Nephron progenitor cell (in vitro differentiated cells): Measurements from ENCODE around the gene TTC21A.

Experiments used
- DNase-seq: peaks from one replicate; pipeline ENCODE4 v3.0.0; 2021
- H3K27ac Mint-ChIP-seq: 2 replicates; pipeline ENCODE4 v1.8.0; 2021; ENCODE audit warnings: mild to moderate bottlenecking, moderate library complexity, mixed read lengths
- H3K27me3 Mint-ChIP-seq: 2 replicates; pipeline ENCODE4 v1.8.0; 2021; ENCODE audit warnings: mild to moderate bottlenecking, low read depth, mixed read lengths; ENCODE audit not compliant: poor library complexity
- H3K36me3 Mint-ChIP-seq: 2 replicates; pipeline ENCODE4 v1.8.0; 2021; ENCODE audit warnings: low read depth, mixed read lengths
- H3K4me1 Mint-ChIP-seq: 2 replicates; pipeline ENCODE4 v1.8.0; 2021; ENCODE audit warnings: mixed read lengths
- H3K4me3 Mint-ChIP-seq: 2 replicates; pipeline ENCODE4 v1.8.0; 2021; ENCODE audit warnings: mild to moderate bottlenecking, moderate library complexity, mixed read lengths
- H3K9me3 Mint-ChIP-seq: 2 replicates; pipeline ENCODE4 v1.8.0; 2021; ENCODE audit warnings: mild to moderate bottlenecking, moderate library complexity, mixed read lengths
- TF ChIP-seq, protein P1 (sequence below): fragments of 200-600 bp; sonication (generic); IDR thresholded peaks from 2 replicates; pipeline ENCODE4 v1.5.0; 2021; ENCODE audit warnings: antibody characterized with exemption

The TTC21A gene

DNA sequence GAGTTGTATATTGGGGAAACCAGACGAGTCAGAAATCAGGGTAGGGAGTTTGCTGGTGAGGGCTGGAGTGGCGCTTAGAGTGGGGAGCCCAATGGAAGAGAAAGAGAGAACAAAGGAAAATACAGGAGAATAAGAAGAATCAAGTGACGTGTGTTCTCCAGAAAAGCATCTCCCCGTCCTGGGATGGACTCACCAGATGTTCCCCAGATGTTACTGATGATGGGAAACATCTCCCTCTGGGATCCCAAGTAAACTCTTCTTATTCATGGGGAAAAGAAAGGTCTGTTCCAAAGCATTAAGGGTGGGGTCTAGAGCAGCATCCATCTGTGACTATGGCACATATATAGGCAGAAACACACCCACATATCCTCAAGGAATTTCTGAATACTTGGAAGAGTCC lies 48.9 kb downstream of the TTC21A start:
- Mint-ChIP-seq H3K36me3 (no peaks in the 10 kb centered on the region), H3K27ac (peak overlapping the region; percentile 40), H3K4me3 (no peak overlapping the region), H3K9me3 (no peaks in the 10 kb centered on the region), H3K27me3 (peaks cover 13% of the 10 kb centered on the region), H3K4me1 (peaks cover 49% of the 10 kb centered on the region)
- TF ChIP-seq, protein P1, sequence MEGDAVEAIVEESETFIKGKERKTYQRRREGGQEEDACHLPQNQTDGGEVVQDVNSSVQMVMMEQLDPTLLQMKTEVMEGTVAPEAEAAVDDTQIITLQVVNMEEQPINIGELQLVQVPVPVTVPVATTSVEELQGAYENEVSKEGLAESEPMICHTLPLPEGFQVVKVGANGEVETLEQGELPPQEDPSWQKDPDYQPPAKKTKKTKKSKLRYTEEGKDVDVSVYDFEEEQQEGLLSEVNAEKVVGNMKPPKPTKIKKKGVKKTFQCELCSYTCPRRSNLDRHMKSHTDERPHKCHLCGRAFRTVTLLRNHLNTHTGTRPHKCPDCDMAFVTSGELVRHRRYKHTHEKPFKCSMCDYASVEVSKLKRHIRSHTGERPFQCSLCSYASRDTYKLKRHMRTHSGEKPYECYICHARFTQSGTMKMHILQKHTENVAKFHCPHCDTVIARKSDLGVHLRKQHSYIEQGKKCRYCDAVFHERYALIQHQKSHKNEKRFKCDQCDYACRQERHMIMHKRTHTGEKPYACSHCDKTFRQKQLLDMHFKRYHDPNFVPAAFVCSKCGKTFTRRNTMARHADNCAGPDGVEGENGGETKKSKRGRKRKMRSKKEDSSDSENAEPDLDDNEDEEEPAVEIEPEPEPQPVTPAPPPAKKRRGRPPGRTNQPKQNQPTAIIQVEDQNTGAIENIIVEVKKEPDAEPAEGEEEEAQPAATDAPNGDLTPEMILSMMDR: no peak
- DNase-seq: no peak

- Mint-ChIP-seq H3K27ac (no peak overlapping the region), H3K36me3 (no peaks in the 10 kb centered on the region), H3K9me3 (no peaks in the 10 kb centered on the region), H3K4me3 (no peak overlapping the region), H3K4me1 (peaks cover 40% of the 10 kb centered on the region), H3K27me3 (peaks cover 13% of the 10 kb centered on the region)
- TF ChIP-seq, protein P1: no peak
- DNase-seq: no peak
Observed at GRCh38 chr3:39157359-39157758, 49.9 kb downstream of the TTC21A start.

DNA sequence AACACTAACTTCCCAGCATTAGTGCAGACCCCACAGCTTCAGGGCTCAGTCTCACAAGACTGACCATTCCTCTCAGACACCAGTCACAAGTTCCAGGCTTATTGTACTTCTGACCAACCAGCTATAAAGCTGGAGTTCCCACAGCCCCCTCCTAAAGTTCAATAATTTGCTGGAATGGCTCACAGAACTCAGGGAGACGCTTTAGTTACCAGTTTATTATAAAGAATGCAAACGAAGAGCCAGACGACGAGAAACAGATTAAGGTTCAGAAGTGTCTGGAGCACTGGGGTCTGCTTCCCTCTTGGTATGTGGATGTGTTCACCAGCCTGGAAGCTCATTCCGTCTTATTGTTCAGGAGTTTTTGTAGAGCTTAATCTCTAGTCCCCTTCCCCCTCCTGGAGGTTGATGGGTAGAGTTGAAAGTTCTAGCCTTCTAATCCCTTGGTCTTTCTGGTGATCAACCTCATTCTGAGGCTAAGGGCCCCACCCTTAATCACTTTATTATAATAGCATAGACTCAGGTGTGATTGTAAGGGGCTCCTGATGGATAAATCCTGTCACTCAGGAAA lies 50.8 kb downstream of the TTC21A start:
- H3K9me3 Mint-ChIP-seq: peaks cover 6% of the 10 kb centered on the region
- no peak overlapping the region for H3K4me3 Mint-ChIP-seq
- peaks cover 13% of the 10 kb centered on the region for H3K27me3 Mint-ChIP-seq
- peaks cover 36% of the 10 kb centered on the region for H3K4me1 Mint-ChIP-seq
- no peak for DNase-seq
- TF ChIP-seq, protein P1: no peak
- H3K36me3 Mint-ChIP-seq: peaks cover 6% of the 10 kb centered on the region
- H3K27ac Mint-ChIP-seq: no peak overlapping the region

DNA sequence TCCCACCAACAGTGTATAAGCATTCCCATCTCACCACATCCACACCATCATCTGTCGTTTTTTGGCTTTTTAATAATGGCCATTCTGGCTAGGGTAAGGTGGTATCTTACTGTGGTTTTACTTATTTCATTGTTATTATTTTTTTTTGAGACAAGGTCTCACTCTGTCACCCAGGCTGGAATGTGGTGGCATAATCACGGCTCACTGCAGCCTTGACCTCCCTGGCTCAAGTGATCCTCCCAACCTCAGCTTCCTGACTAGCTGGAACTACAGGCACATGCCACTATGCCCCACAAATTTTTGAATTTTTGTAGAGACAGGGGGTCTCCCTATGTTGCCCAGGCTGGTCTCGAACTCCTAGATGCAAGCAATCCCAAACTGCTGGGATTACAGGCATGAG lies 56.9 kb downstream of the TTC21A start:
- Mint-ChIP-seq H3K36me3 (peaks cover 8% of the 10 kb centered on the region), H3K27me3 (no peaks in the 10 kb centered on the region), H3K4me3 (no peak overlapping the region), H3K9me3 (peaks cover 13% of the 10 kb centered on the region), H3K4me1 (peaks cover 7% of the 10 kb centered on the region), H3K27ac (no peak overlapping the region)
- TF ChIP-seq, protein P1: no peak
- no peak for DNase-seq

DNA sequence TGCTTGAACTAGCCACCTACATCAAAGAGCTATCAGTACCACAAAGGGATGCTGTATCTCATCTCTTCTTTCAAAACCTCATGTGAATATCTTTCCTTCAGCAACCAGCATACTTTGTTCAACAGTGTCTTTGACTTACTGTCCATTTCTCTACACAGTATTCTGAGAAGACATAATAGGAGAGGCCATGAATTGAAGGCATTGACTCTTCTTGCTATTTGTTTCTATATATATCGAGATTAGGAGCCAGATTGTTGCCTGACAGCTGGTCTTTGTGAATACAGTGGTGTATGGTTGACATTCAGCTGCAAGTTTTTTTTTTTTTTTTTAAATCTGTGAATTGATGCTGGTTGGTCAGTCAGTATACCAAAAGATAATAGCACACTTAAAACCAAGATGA lies 58.0 kb downstream of the TTC21A start:
- Mint-ChIP-seq H3K36me3 (peaks cover 8% of the 10 kb centered on the region), H3K27me3 (no peaks in the 10 kb centered on the region), H3K4me3 (no peak overlapping the region), H3K9me3 (peaks cover 13% of the 10 kb centered on the region), H3K4me1 (peaks cover 7% of the 10 kb centered on the region), H3K27ac (no peak overlapping the region)
- DNase-seq: no peak
- TF ChIP-seq, protein P1: no peak

DNA sequence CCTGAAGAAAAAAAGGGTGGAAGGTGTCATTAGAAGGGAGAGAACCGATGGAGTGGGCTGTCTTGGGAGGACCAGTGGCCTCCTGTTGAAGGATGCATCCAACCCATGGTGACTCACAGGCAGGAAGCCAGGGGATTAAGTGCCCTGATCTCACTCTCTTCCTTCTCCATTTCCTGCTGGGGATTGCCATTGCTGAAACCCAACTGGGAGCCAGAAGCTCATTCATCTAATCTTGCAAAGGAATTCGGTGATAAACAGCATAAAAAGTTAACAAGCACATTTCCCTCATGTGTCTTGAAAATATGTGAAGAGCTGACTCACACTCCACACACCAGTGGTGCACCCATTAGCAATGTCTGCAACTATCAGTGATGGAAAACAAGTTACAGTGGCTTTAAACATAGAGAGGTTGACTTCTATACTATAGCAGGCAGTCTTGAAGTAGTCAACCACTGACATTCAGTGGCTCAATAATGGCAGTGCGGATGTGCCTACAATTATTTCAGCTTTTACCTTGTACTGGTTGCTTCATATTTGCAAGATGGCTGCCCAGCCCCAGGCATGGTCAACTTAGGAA lies 58.7 kb downstream of the TTC21A start:
- no peaks in the 10 kb centered on the region for H3K27me3 Mint-ChIP-seq
- peaks cover 7% of the 10 kb centered on the region for H3K4me1 Mint-ChIP-seq
- no peak for DNase-seq
- H3K9me3 Mint-ChIP-seq: peaks cover 13% of the 10 kb centered on the region
- TF ChIP-seq, protein P1: no peak
- H3K27ac Mint-ChIP-seq: no peak overlapping the region
- H3K4me3 Mint-ChIP-seq: no peak overlapping the region
- peaks cover 8% of the 10 kb centered on the region for H3K36me3 Mint-ChIP-seq
